HepG2 (cell line): ENCODE results near the gene GNG7. TPM values are rescaled to one million over a fixed set of nuclear protein-coding genes. Genes with fewer than 3 reads are reported as not detected.

Source experiments
- CBX1 ChIP-seq: IDR thresholded peaks from one replicate; pipeline ENCODE4 v1.6.1; 2016; ENCODE audit warnings: antibody characterized with exemption, low read depth
- CREB1 ChIP-seq, 2 experiments: fragments of 450-650 bp in 1 of 2; IDR thresholded peaks; 2 replicates each; pipeline ENCODE4 v1.6.1; 2016 to 2017; ENCODE audit warnings: control low read depth in 1 of 2, mild to moderate bottlenecking in 1 of 2, missing compliant biosample characterization in 1 of 2, missing genetic modification characterization in 1 of 2
- DNMT1 ChIP-seq: sonication (generic); formaldehyde crosslinking; IDR thresholded peaks from 2 replicates; pipeline ENCODE4 v1.5.1; 2020; ENCODE audit warnings: mild to moderate bottlenecking, missing genetic modification reagents
- DPF2 ChIP-seq: sonication (generic); formaldehyde crosslinking; IDR thresholded peaks from 2 replicates; pipeline ENCODE4 v1.4.0; 2020; ENCODE audit warnings: mild to moderate bottlenecking, low read depth, missing genetic modification reagents, borderline replicate concordance
- FOXJ3 ChIP-seq: sonication (generic); formaldehyde crosslinking; IDR thresholded peaks from 2 replicates; pipeline ENCODE4 v1.4.0; 2020; ENCODE audit warnings: missing genetic modification reagents, mild to moderate bottlenecking, borderline replicate concordance
- FOXO1 ChIP-seq: sonication (generic); formaldehyde crosslinking; IDR thresholded peaks from 2 replicates; pipeline ENCODE4 v1.4.0; 2020; ENCODE audit warnings: missing genetic modification reagents
- GABPA ChIP-seq, 2 experiments: IDR thresholded peaks; 2 replicates each; pipeline ENCODE4 v1.6.1; 2011 to 2016; ENCODE audit warnings: low read depth in 2 of 2, low read length in 1 of 2, missing biosample characterization in 1 of 2, missing genetic modification characterization in 1 of 2
- KDM6A ChIP-seq: IDR thresholded peaks from 2 replicates; pipeline ENCODE4 v1.6.1; 2016; ENCODE audit warnings: low read depth
- MAFG ChIP-seq: sonication (generic); formaldehyde crosslinking; IDR thresholded peaks from 2 replicates; pipeline ENCODE4 v1.5.1; 2020; ENCODE audit warnings: mild to moderate bottlenecking, missing genetic modification reagents
- MED13 ChIP-seq: sonication (generic); formaldehyde crosslinking; IDR thresholded peaks from 2 replicates; pipeline ENCODE4 v1.5.0; 2020; ENCODE audit warnings: missing genetic modification reagents
- MEIS1 ChIP-seq: sonication (generic); formaldehyde crosslinking; IDR thresholded peaks from 2 replicates; pipeline ENCODE4 v1.9.0; 2021; ENCODE audit warnings: mild to moderate bottlenecking, missing genetic modification reagents, moderate library complexity, borderline replicate concordance
- PTBP1 ChIP-seq: fragments of 200-400 bp; formaldehyde crosslinking; IDR thresholded peaks from 2 replicates; pipeline ENCODE4 v1.6.1; 2018; ENCODE audit warnings: low read length, low read depth; ENCODE audit not compliant: poor library complexity, severe bottlenecking
- SMAD1 ChIP-seq: sonication (generic); formaldehyde crosslinking; IDR thresholded peaks from 2 replicates; pipeline ENCODE4 v1.4.0; 2020; ENCODE audit warnings: missing genetic modification reagents, low read depth, mild to moderate bottlenecking, borderline replicate concordance
- TBP ChIP-seq: sonication (generic); formaldehyde crosslinking; IDR thresholded peaks from 2 replicates; pipeline ENCODE4 v1.5.0; 2020; ENCODE audit warnings: missing genetic modification reagents
- THAP11 ChIP-seq: IDR thresholded peaks from 2 replicates; pipeline ENCODE4 v1.6.1; 2016; ENCODE audit warnings: missing biosample characterization, missing genetic modification reagents
- ZFP41 ChIP-seq: sonication (generic); formaldehyde crosslinking; IDR thresholded peaks from 2 replicates; pipeline ENCODE4 v1.4.0; 2020; ENCODE audit warnings: mild to moderate bottlenecking, missing genetic modification reagents, borderline replicate concordance
- ZNF17 ChIP-seq: sonication (generic); formaldehyde crosslinking; IDR thresholded peaks from 2 replicates; pipeline ENCODE4 v1.5.0; 2020; ENCODE audit warnings: mild to moderate bottlenecking, missing genetic modification reagents
- ZNF350 ChIP-seq: sonication (generic); formaldehyde crosslinking; IDR thresholded peaks from 2 replicates; pipeline ENCODE4 v1.4.0; 2020; ENCODE audit warnings: mild to moderate bottlenecking, low read depth, missing genetic modification reagents, borderline replicate concordance
- ZNF549 ChIP-seq: sonication (generic); formaldehyde crosslinking; IDR thresholded peaks from 2 replicates; pipeline ENCODE4 v1.5.0; 2020; ENCODE audit warnings: missing genetic modification reagents
- ZNF644 ChIP-seq: IDR thresholded peaks from 2 replicates; pipeline ENCODE4 v1.6.1; 2016; ENCODE audit warnings: low read depth
- ZNF713 ChIP-seq: sonication (generic); formaldehyde crosslinking; IDR thresholded peaks from 2 replicates; pipeline ENCODE4 v1.4.0; 2020; ENCODE audit warnings: mild to moderate bottlenecking, missing genetic modification reagents
- ZNF761 ChIP-seq: sonication (generic); formaldehyde crosslinking; conservative IDR thresholded peaks from 2 replicates; pipeline ENCODE4 v1.4.0; 2020; ENCODE audit warnings: mild to moderate bottlenecking, missing genetic modification reagents
- polyA plus RNA-seq, 8 experiments: library from polyadenylated mRNA; depleted of rRNA in 3 of 8; stranded (reverse) in 7 of 8; unstranded in 1 of 8; fragments of >200 nt; fragmentation: Illumina TruSeq in 4 of 8; extraction: Trizol in 4 of 8; gene quantifications; 2 replicates each; pipeline versions ENCODE4 v1.2.1 to v1.2.3, GENCODE V29; 2011 to 2016; ENCODE audit warnings: low read depth in 4 of 8, missing spikeins in 1 of 8, mixed read lengths in 1 of 8; ENCODE audit not compliant: insufficient read depth in 1 of 8
- total RNA-seq, 5 experiments: library from RNA; depleted of rRNA; stranded (reverse); fragments of >200 nt; fragmentation: Illumina TruSeq; extraction: Trizol; gene quantifications; 2 replicates each; pipeline ENCODE4 v1.2.3, GENCODE V29; 2016; ENCODE audit warnings: low read depth in 1 of 5
- TF ChIP-seq, protein P1 (sequence below): sonication (generic); formaldehyde crosslinking; IDR thresholded peaks from 2 replicates; pipeline ENCODE4 v1.9.0; 2021; ENCODE audit warnings: missing genetic modification reagents, borderline replicate concordance
- TF ChIP-seq, protein P2 (sequence below): sonication (generic); formaldehyde crosslinking; IDR thresholded peaks from 2 replicates; pipeline ENCODE4 v1.8.0; 2022; ENCODE audit warnings: missing genetic modification reagents, mild to moderate bottlenecking, inconsistent platforms, borderline replicate concordance
- TF ChIP-seq, protein P3 (sequence below): sonication (generic); formaldehyde crosslinking; IDR thresholded peaks from 2 replicates; pipeline ENCODE4 v1.4.0; 2020; ENCODE audit warnings: missing genetic modification reagents
- TF ChIP-seq, protein P4 (sequence below): sonication (generic); formaldehyde crosslinking; IDR thresholded peaks from 2 replicates; pipeline ENCODE4 v1.5.1; 2020; ENCODE audit warnings: missing genetic modification reagents, mild to moderate bottlenecking, borderline replicate concordance
- TF ChIP-seq, protein P5 (sequence below): IDR thresholded peaks from 2 replicates; pipeline ENCODE4 v1.6.1; 2016; ENCODE audit warnings: mild to moderate bottlenecking, missing biosample characterization, missing genetic modification reagents

Gene GNG7
- total and polyA plus RNA-seq, 2 of the 13 experiments (the other 11 are each of a cell fraction or from before 2014, with no cell fraction given): 1.4 to 3.3 TPM

DNA sequence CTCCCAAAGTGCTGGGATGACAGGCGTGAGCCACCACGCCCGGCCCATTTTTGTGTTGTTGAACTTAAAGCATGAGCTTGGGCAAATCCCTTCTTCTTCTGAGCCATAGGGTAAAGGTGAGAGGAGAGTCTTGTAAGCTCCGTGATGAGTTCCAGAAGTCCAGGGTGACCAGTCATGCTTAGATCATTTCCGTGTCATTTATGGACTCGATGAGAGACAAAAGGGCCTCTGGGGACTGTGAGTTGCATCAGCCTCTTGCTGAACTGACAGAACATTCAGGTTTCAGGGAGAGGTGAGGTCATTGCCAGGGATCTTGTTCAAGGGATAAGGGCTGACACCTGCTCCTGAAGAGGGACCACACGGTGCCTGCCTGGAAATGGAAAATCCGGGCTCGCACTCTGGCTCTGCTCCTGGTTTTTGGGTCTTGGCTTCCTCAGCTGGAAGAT is 173.0 kb downstream of the GNG7 start (continued):
- no peak for TF ChIP-seq ZNF350 (CRISPR knock-in tag)
- no peak for TF ChIP-seq SMAD1 (CRISPR knock-in tag)
- TF ChIP-seq DNMT1 (CRISPR knock-in tag): no peak
- TF ChIP-seq, protein P1, sequence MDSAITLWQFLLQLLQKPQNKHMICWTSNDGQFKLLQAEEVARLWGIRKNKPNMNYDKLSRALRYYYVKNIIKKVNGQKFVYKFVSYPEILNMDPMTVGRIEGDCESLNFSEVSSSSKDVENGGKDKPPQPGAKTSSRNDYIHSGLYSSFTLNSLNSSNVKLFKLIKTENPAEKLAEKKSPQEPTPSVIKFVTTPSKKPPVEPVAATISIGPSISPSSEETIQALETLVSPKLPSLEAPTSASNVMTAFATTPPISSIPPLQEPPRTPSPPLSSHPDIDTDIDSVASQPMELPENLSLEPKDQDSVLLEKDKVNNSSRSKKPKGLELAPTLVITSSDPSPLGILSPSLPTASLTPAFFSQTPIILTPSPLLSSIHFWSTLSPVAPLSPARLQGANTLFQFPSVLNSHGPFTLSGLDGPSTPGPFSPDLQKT: no peak
- TF ChIP-seq FOXJ3 (CRISPR knock-in tag): no peak
- peak; percentile 80 for TF ChIP-seq CREB1 (IDR thresholded peaks at IDR 0.05)
- peak; percentile 53; the same call in 1 of the 2 replicates for TF ChIP-seq CREB1 (CRISPR knock-in tag; IDR thresholded peaks at IDR 0.05)
- TF ChIP-seq, protein P2, sequence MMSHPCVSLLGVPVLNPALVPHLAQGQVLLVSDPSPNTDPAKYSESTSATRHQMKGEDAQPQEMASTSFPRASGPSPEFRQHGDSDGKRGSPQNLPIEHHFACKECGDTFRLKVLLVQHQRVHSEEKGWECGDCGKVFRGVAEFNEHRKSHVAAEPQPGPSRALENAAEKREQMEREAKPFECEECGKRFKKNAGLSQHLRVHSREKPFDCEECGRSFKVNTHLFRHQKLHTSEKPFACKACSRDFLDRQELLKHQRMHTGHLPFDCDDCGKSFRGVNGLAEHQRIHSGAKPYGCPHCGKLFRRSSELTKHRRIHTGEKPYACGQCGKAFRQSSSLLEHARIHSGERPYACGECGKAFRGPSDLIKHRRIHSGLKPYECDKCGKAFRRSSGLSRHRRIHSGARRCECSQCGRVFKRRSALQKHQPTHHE: no peak
- no peak for TF ChIP-seq MED13 (CRISPR knock-in tag)
- no peak for TF ChIP-seq ZNF17 (CRISPR knock-in tag)
- TF ChIP-seq, protein P3, sequence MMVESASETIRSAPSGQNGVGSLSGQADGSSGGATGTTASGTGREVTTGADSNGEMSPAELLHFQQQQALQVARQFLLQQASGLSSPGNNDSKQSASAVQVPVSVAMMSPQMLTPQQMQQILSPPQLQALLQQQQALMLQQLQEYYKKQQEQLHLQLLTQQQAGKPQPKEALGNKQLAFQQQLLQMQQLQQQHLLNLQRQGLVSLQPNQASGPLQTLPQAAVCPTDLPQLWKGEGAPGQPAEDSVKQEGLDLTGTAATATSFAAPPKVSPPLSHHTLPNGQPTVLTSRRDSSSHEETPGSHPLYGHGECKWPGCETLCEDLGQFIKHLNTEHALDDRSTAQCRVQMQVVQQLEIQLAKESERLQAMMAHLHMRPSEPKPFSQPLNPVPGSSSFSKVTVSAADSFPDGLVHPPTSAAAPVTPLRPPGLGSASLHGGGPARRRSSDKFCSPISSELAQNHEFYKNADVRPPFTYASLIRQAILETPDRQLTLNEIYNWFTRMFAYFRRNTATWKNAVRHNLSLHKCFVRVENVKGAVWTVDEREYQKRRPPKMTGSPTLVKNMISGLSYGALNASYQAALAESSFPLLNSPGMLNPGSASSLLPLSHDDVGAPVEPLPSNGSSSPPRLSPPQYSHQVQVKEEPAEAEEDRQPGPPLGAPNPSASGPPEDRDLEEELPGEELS (CRISPR knock-in tag): 0 out of 2 replicates have a peak, but pooled peaks have one; percentile 9
- no peak for TF ChIP-seq ZNF713 (CRISPR knock-in tag)
- no peak for TF ChIP-seq MEIS1 (CRISPR knock-in tag)
- no peak for TF ChIP-seq MAFG
- TF ChIP-seq THAP11 (CRISPR knock-in tag): peak; percentile 54
- TF ChIP-seq KDM6A (CRISPR knock-in tag): no peak
- TF ChIP-seq DPF2 (CRISPR knock-in tag): no peak
- TF ChIP-seq FOXO1 (CRISPR knock-in tag): no peak
- no peak for TF ChIP-seq ZNF549
- no peak for TF ChIP-seq ZNF644 (CRISPR knock-in tag)
- TF ChIP-seq PTBP1: no peak
- no peak for TF ChIP-seq ZNF761 (CRISPR knock-in tag)
- no peak for TF ChIP-seq GABPA (IDR thresholded peaks at IDR 0.05; ENCODE audit: low read depth, low read length)
- TF ChIP-seq GABPA (CRISPR knock-in tag; IDR thresholded peaks at IDR 0.05; ENCODE audit: low read depth): peak; percentile 66
- TF ChIP-seq, protein P4, sequence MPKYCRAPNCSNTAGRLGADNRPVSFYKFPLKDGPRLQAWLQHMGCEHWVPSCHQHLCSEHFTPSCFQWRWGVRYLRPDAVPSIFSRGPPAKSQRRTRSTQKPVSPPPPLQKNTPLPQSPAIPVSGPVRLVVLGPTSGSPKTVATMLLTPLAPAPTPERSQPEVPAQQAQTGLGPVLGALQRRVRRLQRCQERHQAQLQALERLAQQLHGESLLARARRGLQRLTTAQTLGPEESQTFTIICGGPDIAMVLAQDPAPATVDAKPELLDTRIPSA (CRISPR knock-in tag): no peak
- TF ChIP-seq TBP: no peak
- TF ChIP-seq CBX1: no peak
- TF ChIP-seq ZFP41: no peak
- TF ChIP-seq, protein P5, sequence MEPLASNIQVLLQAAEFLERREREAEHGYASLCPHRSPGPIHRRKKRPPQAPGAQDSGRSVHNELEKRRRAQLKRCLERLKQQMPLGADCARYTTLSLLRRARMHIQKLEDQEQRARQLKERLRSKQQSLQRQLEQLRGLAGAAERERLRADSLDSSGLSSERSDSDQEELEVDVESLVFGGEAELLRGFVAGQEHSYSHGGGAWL (CRISPR knock-in tag): no peak
